Upper lobe of left lung (tissue), 6 donors: ENCODE measurements around the gene PRKAR1A. TPM values are rescaled to one million over a fixed set of nuclear protein-coding genes. Genes with fewer than 3 reads are reported as not detected.

ENCODE experiments used
- ATAC-seq, 2 donors: fragments of 200-7000 bp; cut with Tn5 transposase; one replicate each; pipeline ENCODE4 v1.9.1; 2022; ENCODE audit warnings: mild to moderate bottlenecking in 2 of 2, moderate library complexity in 2 of 2; ENCODE audit not compliant: low FRiP score in 2 of 2
- DNase-seq, 2 donors: peaks; one replicate each; pipeline ENCODE4 v3.0.0-alpha.2; 2019 to 2020
- H3K27ac ChIP-seq, 4 donors: fragments of 200-600 bp; sonication (generic); one replicate each; pipeline ENCODE4 v1.5.1; 2016 to 2019
- H3K27me3 ChIP-seq, 4 donors: fragments of 200-600 bp; sonication (generic); one replicate each; pipeline ENCODE4 v1.5.1; 2017 to 2019
- H3K36me3 ChIP-seq, 4 donors: fragments of 200-600 bp; sonication (generic); one replicate each; pipeline ENCODE4 v1.5.1; 2016 to 2019
- H3K4me1 ChIP-seq, 4 donors: fragments of 200-600 bp; sonication (generic); one replicate each; pipeline ENCODE4 v1.5.1; 2018 to 2019
- H3K4me3 ChIP-seq, 4 donors: fragments of 200-600 bp; sonication (generic); one replicate each; pipeline ENCODE4 v1.5.1; 2017 to 2019; ENCODE audit warnings: mild to moderate bottlenecking in 2 of 4, moderate library complexity in 1 of 4
- H3K9me3 ChIP-seq, 4 donors: fragments of 200-600 bp; sonication (generic); one replicate each; pipeline ENCODE4 v1.5.1; 2018 to 2019
- EP300 ChIP-seq, 4 donors: sonication (generic); formaldehyde crosslinking; IDR thresholded peaks; one replicate each; pipeline ENCODE4 v1.5.1; 2017; ENCODE audit warnings: antibody characterized with exemption in 4 of 4, control low read depth in 2 of 4
- POLR2A ChIP-seq, 4 donors: fragments of 450-650 bp; IDR thresholded peaks; one replicate each; pipeline ENCODE4 v1.5.1; 2016 to 2017; ENCODE audit warnings: antibody characterized with exemption in 4 of 4, mild to moderate bottlenecking in 2 of 4
- POLR2AphosphoS5 ChIP-seq, 2 donors: sonication (generic); formaldehyde crosslinking; IDR thresholded peaks; one replicate each; pipeline ENCODE4 v1.5.1; 2017; ENCODE audit warnings: antibody characterized with exemption in 2 of 2
- WGBS, 2 donors: methylation state at CpG; one replicate each; pipeline ENCODE4 v1.1.5; 2017 to 2018; 5-methylcytosine and 5-hydroxymethylcytosine counted together
- total RNA-seq, 6 donors: library from RNA; depleted of rRNA in 4 of 6; stranded (reverse); fragments of >200 nt in 4 of 6; gene quantifications; one replicate each; pipeline versions ENCODE4 v1.1.0 to v1.2.1, GENCODE V29; 2016 to 2021
- TF ChIP-seq, protein P1 (sequence below), 6 experiments: fragments of 450-650 bp in 4 of 6; fragments of 200-600 bp in 2 of 6; sonication (generic) in 2 of 6; IDR thresholded peaks; one replicate each; pipeline ENCODE4 v1.5.1; 2016 to 2019; ENCODE audit warnings: antibody characterized with exemption in 6 of 6
- donor health status: DM: no; HTN: no; CAD: no; lungs with moderate emphysema.
- donor health status: DM: no; HTN: yes; CAD: no; lungs with severe emphysema.

The PRKAR1A gene
- total RNA-seq, 6 donors from 2014 or later, result 161 to 490 (median 396) TPM

DNA sequence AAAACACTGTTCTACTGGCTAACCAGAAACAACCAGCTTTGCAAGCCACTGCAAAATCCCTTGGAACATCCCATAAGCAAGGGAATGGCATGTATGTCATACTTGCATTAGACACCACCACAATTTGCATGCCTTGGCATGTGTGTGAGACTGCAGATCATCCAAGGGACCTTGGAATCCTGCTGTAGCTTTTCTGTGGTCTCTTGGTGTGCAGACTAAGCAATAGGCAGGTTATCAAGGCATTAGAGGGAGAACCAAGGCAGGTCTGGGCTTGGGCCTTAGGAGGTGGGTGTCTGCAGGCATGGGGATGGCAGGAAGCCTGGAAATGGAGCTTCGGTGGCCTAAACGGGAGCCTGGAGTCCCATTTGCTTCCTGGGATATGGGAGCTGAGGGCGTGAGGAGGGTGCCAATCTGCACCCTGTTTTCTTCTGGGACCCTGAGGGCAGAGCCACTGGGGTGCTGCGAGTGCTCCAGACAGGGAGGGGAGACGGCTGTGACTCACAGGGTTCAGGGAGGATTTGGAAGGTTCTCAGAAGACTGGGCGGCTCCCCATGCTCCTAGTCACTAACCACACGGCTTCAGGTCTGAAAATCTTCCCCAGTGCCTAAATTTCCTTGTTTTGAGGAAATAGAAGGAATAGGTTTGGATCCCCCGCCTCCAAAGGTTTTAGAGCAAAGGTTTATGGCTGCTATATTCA lies 52.3 kb downstream of the PRKAR1A start:
- H3K4me3 ChIP-seq, result no peak overlapping the region
- TF ChIP-seq POLR2AphosphoS5 (IDR thresholded peaks at IDR 0.05), result no peak
- TF ChIP-seq POLR2A (IDR thresholded peaks at IDR 0.05), result no peak
- TF ChIP-seq, protein P1, sequence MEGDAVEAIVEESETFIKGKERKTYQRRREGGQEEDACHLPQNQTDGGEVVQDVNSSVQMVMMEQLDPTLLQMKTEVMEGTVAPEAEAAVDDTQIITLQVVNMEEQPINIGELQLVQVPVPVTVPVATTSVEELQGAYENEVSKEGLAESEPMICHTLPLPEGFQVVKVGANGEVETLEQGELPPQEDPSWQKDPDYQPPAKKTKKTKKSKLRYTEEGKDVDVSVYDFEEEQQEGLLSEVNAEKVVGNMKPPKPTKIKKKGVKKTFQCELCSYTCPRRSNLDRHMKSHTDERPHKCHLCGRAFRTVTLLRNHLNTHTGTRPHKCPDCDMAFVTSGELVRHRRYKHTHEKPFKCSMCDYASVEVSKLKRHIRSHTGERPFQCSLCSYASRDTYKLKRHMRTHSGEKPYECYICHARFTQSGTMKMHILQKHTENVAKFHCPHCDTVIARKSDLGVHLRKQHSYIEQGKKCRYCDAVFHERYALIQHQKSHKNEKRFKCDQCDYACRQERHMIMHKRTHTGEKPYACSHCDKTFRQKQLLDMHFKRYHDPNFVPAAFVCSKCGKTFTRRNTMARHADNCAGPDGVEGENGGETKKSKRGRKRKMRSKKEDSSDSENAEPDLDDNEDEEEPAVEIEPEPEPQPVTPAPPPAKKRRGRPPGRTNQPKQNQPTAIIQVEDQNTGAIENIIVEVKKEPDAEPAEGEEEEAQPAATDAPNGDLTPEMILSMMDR (IDR thresholded peaks at IDR 0.05), result no peak
- TF ChIP-seq EP300 (IDR thresholded peaks at IDR 0.05), result no peak
- ATAC-seq (peak in 1 of 2 donors; percentile 63), DNase-seq (no peak)
- no peaks in the 10 kb centered on the region for H3K27me3 ChIP-seq
- WGBS, 2 donors, result 81 to 86% methylated on average over 8 of the region's 8 CpGs
- H3K27ac ChIP-seq, result peak overlapping the region in 1 of 4 donors; percentile 6
- H3K36me3 ChIP-seq, result no peaks in the 10 kb centered on the region
- peaks cover 5 to 23% (median 17%) of the 10 kb centered on the region in 4 donors for H3K4me1 ChIP-seq
- H3K9me3 ChIP-seq, result no peaks in the 10 kb centered on the region

DNA sequence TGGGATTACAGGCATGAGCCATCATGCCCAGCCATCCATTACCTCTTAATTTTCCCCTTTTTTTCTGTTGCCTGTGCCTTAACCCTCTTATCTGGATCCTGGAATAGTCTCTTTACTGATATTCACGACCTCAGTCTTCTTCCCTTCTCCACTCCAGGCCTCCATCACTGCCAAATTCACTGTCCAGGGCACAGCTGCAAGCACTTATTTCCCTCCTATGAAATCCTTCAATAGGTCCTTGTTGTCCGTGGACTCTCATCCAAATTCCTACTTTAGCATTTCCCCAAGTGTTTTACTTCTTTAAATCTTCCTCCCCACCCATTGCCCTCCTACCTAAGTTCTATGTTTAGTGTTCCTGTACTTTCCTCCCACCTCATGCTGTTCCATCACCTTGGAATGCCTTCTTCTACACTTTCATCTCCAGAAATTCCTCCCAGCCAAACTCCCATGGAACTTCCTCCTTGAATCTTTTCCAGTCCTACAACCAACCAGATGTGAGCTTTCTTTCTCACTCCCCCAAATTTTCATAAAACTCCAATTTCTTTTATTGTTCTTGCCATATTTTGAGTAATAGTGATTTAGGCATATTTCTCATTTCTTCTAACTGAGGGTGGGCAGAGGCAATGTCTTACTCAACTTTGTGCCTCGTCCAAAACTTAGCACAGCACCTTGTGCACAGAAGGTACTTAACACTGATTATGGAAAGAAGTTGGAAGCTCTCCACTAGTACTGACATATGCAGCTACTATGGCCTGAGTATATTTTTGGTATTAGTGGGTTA lies 53.6 kb downstream of the PRKAR1A start:
- peak in 1 of 2 donors; percentile 36 for TF ChIP-seq POLR2AphosphoS5 (IDR thresholded peaks at IDR 0.05)
- no peak for TF ChIP-seq EP300 (IDR thresholded peaks at IDR 0.05)
- TF ChIP-seq, protein P1 (IDR thresholded peaks at IDR 0.05), result no peak
- no peak for TF ChIP-seq POLR2A (IDR thresholded peaks at IDR 0.05)
- Histone ChIP-seq H3K4me1 (peaks cover 9 to 23% (median 17%) of the 10 kb centered on the region in 4 donors), H3K4me3 (no peak overlapping the region), H3K36me3 (no peaks in the 10 kb centered on the region), H3K27me3 (no peaks in the 10 kb centered on the region), H3K9me3 (no peaks in the 10 kb centered on the region), H3K27ac (peak overlapping the region in 1 of 4 donors; percentile 2)
- DNase-seq (no peak), ATAC-seq (peak in 1 of 2 donors; percentile 30)
- 38 to 41% methylated on average over 3 of the region's 3 CpGs for whole genome bisulfite sequencing, 2 donors

DNA sequence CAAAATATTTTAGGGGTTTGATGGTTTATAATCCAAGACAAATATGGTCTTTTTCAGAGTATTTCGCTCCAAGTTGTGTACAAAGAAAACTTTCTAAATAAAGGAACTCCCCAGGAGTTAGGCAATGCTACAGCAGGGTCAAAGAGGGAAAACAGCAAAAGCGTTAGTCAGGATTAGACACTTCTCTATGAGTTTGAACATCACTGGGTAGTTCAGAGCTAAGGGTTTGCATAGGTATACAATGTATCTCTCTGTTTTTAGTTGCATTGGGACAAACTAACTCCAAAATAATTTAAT lies 54.2 kb downstream of the PRKAR1A start:
- TF ChIP-seq POLR2A (IDR thresholded peaks at IDR 0.05), result no peak
- TF ChIP-seq, protein P1 (IDR thresholded peaks at IDR 0.05), result no peak
- H3K27ac ChIP-seq, result peak overlapping the region in 1 of 4 donors; percentile 2
- ATAC-seq, result peak in 1 of 2 donors; percentile 50
- no peak overlapping the region for H3K4me3 ChIP-seq
- 29 to 37% methylated on average over 2 of the region's 2 CpGs for WGBS, 2 donors
- H3K9me3 ChIP-seq, result no peaks in the 10 kb centered on the region
- H3K36me3 ChIP-seq, result no peaks in the 10 kb centered on the region
- DNase-seq, result no peak
- no peaks in the 10 kb centered on the region for H3K27me3 ChIP-seq
- peaks cover 11 to 23% (median 18%) of the 10 kb centered on the region in 4 donors for H3K4me1 ChIP-seq

DNA sequence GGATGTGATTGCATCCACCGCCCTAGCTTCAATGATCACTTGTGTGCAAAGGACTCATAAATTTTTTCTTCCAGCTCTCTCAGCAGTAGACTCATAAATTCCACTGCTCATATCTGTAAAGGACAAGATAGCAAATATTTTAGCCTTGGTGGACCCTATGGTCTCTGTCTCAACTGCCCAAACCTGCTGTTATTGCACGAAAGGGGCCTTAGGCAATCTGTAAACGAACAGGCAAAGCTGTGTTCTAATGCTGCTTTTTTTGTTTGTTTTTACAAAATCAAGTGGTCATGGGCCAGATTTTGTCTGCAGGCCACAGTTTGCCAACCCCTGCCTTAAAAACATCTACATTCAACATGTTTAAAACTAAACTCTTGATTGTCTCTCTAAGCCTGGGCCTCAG lies 54.8 kb downstream of the PRKAR1A start:
- H3K4me1 ChIP-seq, result peaks cover 11 to 26% (median 17%) of the 10 kb centered on the region in 4 donors
- DNase-seq, result no peak
- H3K9me3 ChIP-seq, result no peaks in the 10 kb centered on the region
- 61% methylated on average over 3 of the region's 3 CpGs for WGBS, 2 donors
- H3K27me3 ChIP-seq, result no peaks in the 10 kb centered on the region
- no peak overlapping the region for H3K4me3 ChIP-seq
- no peak for TF ChIP-seq EP300 (IDR thresholded peaks at IDR 0.05)
- no peak for TF ChIP-seq POLR2A (IDR thresholded peaks at IDR 0.05)
- TF ChIP-seq POLR2AphosphoS5 (IDR thresholded peaks at IDR 0.05), result no peak
- TF ChIP-seq, protein P1 (IDR thresholded peaks at IDR 0.05), result no peak
- no peaks in the 10 kb centered on the region for H3K36me3 ChIP-seq
- ATAC-seq, result no peak
- H3K27ac ChIP-seq, result peak overlapping the region in 3 of 4 donors; percentile 4 to 69 (median 16)
